Measurements from ENCODE around the gene RANBP9.

RANBP9 gene

GRCh38 chr6:13677878-13678254 is 33.8 kb downstream of the RANBP9 start:
- DNase-seq: no peak

- DNase-seq: no peak
Observed at GRCh38 chr6:13676551-13677156, 35.0 kb downstream of the RANBP9 start.

- no peak for DNase-seq
Observed at GRCh38 chr6:13674533-13675190, 37.0 kb downstream of the RANBP9 start.

- DNase-seq: no peak
Observed at GRCh38 chr6:13673825-13674444, 37.7 kb downstream of the RANBP9 start.

GRCh38 chr6:13673368-13673767 is 38.3 kb downstream of the RANBP9 start:
- DNase-seq: no peak

- no peak for DNase-seq
Observed at GRCh38 chr6:13672904-13673303, 38.7 kb downstream of the RANBP9 start.

GRCh38 chr6:13671548-13672127 is 40.0 kb downstream of the RANBP9 start:
- DNase-seq: no peak

GRCh38 chr6:13669476-13669875 is 42.2 kb downstream of the RANBP9 start:
- DNase-seq: no peak

GRCh38 chr6:13668291-13668928 is 43.2 kb downstream of the RANBP9 start:
- no peak for DNase-seq

GRCh38 chr6:13667655-13668054 is 44.0 kb downstream of the RANBP9 start:
- DNase-seq: no peak

- no peak for DNase-seq
Observed at GRCh38 chr6:13666194-13667105, 45.2 kb downstream of the RANBP9 start.

- DNase-seq: no peak
Observed at GRCh38 chr6:13664703-13665352, 46.8 kb downstream of the RANBP9 start.

- no peak for DNase-seq
Observed at GRCh38 chr6:13663986-13664385, 47.6 kb downstream of the RANBP9 start.

- DNase-seq: no peak
Observed at GRCh38 chr6:13662651-13663334, 48.8 kb downstream of the RANBP9 start.

- DNase-seq: no peak
Observed at GRCh38 chr6:13661647-13662046, 50.0 kb downstream of the RANBP9 start.

- no peak for DNase-seq
Observed at GRCh38 chr6:13660893-13661292, 50.7 kb downstream of the RANBP9 start.

- DNase-seq: no peak
Observed at GRCh38 chr6:13660273-13660672, 51.4 kb downstream of the RANBP9 start.

GRCh38 chr6:13655700-13656099 is 55.9 kb downstream of the RANBP9 start:
- no peak for DNase-seq

GRCh38 chr6:13654496-13654895 is 57.1 kb downstream of the RANBP9 start:
- no peak for DNase-seq

- DNase-seq: no peak
Observed at GRCh38 chr6:13653296-13653695, 58.3 kb downstream of the RANBP9 start.

GRCh38 chr6:13649393-13649792 is 62.2 kb downstream of the RANBP9 start:
- no peak for DNase-seq
